Esophagus squamous epithelium (tissue), 5 donors: ENCODE measurements around the gene GEMIN7. TPM values are rescaled to one million over a fixed set of nuclear protein-coding genes. Genes with fewer than 3 reads are reported as not detected.

Experiments
- DNase-seq: peaks from one replicate; lab custom pipeline; 2025; lab: John Stamatoyannopoulos, UW
- H3K27ac ChIP-seq, 4 donors: fragments of 200-600 bp; sonication (generic); one replicate each; pipeline ENCODE4 v1.5.1; 2016 to 2019; ENCODE audit warnings: mild to moderate bottlenecking in 1 of 4
- H3K27me3 ChIP-seq, 4 donors: fragments of 200-600 bp; sonication (generic); 1 replicate in 3 of 4; 2 replicates in 1 of 4; pipeline versions ENCODE4 v1.5.1 to v1.6.0; 2017 to 2021; ENCODE audit warnings: antibody characterized with exemption in 1 of 4
- H3K36me3 ChIP-seq, 3 donors: fragments of 200-600 bp; sonication (generic); one replicate each; pipeline ENCODE4 v1.5.1; 2016 to 2019
- H3K4me1 ChIP-seq, 3 donors: fragments of 200-600 bp; sonication (generic); one replicate each; pipeline ENCODE4 v1.5.1; 2017 to 2019
- H3K4me3 ChIP-seq, 4 donors: fragments of 200-600 bp; sonication (generic); 1 replicate in 3 of 4; 2 replicates in 1 of 4; pipeline ENCODE4 v1.5.1; 2016 to 2019; ENCODE audit warnings: mild to moderate bottlenecking in 2 of 4, moderate library complexity in 1 of 4
- H3K9me3 ChIP-seq, 3 donors: fragments of 200-600 bp; sonication (generic); one replicate each; pipeline ENCODE4 v1.5.1; 2016 to 2019
- POLR2A ChIP-seq, 4 donors: fragments of 450-650 bp; IDR thresholded peaks; one replicate each; pipeline ENCODE4 v1.6.1; 2017; ENCODE audit warnings: antibody characterized with exemption in 4 of 4, mild to moderate bottlenecking in 4 of 4, moderate library complexity in 3 of 4
- WGBS, 2 donors: methylation state at CpG; one replicate each; pipeline ENCODE4 v1.1.5; 2018; 5-methylcytosine and 5-hydroxymethylcytosine counted together
- intact Hi-C: fragments of 100-400 bp; cut with DNase I; formaldehyde crosslinking; loops from one replicate; pipeline ENCODE4 v1.15.0; 2022
- total RNA-seq, 4 donors: library from RNA; depleted of rRNA; stranded (reverse); fragments of >200 nt; gene quantifications; one replicate each; pipeline ENCODE4 v1.1.0, GENCODE V29; 2016
- TF ChIP-seq, protein P1 (sequence below), 6 experiments: fragments of 450-650 bp in 4 of 6; fragments of 200-600 bp in 2 of 6; sonication (generic) in 2 of 6; IDR thresholded peaks; one replicate each; pipeline ENCODE4 v1.5.1; 2016 to 2019; ENCODE audit warnings: antibody characterized with exemption in 6 of 6, mild to moderate bottlenecking in 4 of 6, moderate library complexity in 4 of 6
- donor health status: DM: yes; HTN: yes; CAD: no.

GEMIN7 gene
- total RNA-seq, 4 donors from 2014 or later: 22.3 to 28.0 (median 25.4) TPM

DNA sequence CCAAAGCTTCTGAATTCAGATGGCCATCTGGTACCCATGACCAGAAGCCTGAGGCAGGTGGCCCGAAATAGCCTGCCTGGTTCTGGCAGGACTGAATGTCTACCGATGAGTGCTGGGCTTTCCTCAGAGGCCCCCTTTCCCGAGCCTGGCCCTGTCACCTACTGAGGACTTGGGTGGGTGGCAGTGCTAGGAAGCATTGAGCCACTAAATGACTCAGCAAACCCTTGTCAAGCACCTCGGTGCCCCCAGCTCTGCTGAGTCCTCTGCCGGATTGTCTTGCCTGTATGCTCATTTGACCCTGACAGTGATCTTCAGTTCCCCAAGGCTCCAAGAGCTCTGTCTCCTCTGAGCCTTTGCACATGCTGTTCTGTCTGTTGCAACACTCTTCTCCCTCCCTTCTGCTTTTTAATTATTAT lies 31.8 kb downstream of the GEMIN7 start:
- 70 to 72% methylated on average over 4 to 5 of the region's 5 CpGs for WGBS, 2 donors
- H3K9me3 ChIP-seq: no peaks in the 10 kb centered on the region
- no peak overlapping the region for H3K4me3 ChIP-seq
- H3K36me3 ChIP-seq: peaks cover 0 to 4% (median 0%) of the 10 kb centered on the region in 3 donors
- intact Hi-C loops: no loop called here
- peaks cover 0 to 42% (median 10%) of the 10 kb centered on the region in 3 donors for H3K4me1 ChIP-seq
- H3K27me3 ChIP-seq: no peaks in the 10 kb centered on the region
- no peak for TF ChIP-seq POLR2A (IDR thresholded peaks at IDR 0.05)
- TF ChIP-seq, protein P1, sequence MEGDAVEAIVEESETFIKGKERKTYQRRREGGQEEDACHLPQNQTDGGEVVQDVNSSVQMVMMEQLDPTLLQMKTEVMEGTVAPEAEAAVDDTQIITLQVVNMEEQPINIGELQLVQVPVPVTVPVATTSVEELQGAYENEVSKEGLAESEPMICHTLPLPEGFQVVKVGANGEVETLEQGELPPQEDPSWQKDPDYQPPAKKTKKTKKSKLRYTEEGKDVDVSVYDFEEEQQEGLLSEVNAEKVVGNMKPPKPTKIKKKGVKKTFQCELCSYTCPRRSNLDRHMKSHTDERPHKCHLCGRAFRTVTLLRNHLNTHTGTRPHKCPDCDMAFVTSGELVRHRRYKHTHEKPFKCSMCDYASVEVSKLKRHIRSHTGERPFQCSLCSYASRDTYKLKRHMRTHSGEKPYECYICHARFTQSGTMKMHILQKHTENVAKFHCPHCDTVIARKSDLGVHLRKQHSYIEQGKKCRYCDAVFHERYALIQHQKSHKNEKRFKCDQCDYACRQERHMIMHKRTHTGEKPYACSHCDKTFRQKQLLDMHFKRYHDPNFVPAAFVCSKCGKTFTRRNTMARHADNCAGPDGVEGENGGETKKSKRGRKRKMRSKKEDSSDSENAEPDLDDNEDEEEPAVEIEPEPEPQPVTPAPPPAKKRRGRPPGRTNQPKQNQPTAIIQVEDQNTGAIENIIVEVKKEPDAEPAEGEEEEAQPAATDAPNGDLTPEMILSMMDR (IDR thresholded peaks at IDR 0.05): no peak
- no peak for DNase-seq
- H3K27ac ChIP-seq: no peak overlapping the region

DNA sequence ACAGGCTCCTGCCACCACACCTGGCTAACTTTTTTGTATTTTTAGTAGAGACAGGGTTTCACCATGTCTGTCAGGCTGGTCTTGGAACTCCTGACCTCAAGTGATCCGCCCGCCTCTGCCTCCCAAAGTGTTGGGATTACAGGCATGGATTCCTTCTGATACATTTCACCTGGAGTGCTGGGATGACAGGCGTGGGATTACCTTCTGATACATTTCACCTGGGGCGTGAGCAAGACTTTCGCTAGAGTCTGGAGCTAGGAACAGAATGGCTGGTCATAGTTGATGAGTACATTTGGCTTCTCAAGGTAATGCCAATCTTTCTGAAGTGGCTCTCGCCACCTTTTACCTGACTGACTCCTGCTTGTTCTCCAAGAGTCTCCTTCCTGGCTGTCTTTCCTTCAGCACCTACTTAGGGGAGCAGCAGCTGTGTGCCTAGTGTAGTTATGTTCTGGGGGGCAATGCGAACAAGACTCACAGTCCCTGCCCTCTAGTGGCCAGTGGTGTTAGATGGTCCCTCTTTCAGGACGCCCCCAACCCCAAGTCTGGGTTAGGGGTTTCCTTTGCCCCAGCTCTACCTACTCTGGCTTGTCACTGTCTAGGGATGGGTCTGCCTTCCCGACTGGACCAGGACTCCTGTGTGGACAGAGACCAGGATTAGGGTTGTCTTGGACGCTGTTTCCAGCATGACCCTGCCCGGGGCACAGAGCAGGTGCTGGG lies 33.2 kb downstream of the GEMIN7 start:
- no peak overlapping the region for H3K27ac ChIP-seq
- peaks cover 0 to 4% (median 0%) of the 10 kb centered on the region in 3 donors for H3K36me3 ChIP-seq
- no peak overlapping the region for H3K4me3 ChIP-seq
- intact Hi-C loops: no loop called here
- H3K4me1 ChIP-seq: peaks cover 0 to 53% (median 13%) of the 10 kb centered on the region in 3 donors
- 89 to 93% methylated on average over 4 to 5 of the region's 11 CpGs for WGBS, 2 donors
- DNase-seq: no peak
- H3K9me3 ChIP-seq: no peaks in the 10 kb centered on the region
- TF ChIP-seq, protein P1 (IDR thresholded peaks at IDR 0.05): no peak
- no peak for TF ChIP-seq POLR2A (IDR thresholded peaks at IDR 0.05)
- H3K27me3 ChIP-seq: no peaks in the 10 kb centered on the region

DNA sequence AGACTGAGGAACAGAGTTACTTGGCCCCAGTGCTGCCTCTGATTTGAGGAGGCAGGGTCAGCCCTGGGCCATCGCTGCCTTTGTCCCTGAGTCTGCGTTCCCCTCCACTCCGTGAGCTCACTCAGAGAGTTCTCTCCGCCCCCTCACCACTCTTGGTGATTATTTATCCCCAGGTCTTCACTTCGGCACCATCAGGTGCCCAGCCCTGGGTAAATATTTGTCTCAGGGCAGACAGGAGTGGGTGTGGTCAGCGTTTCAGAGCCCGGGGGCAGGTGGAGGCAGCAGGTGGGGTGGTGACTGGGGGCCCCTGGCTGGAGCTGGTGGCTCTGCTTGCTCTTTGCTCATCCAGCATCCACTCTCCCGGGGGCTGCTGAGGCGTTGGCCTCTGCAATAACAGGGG lies 34.6 kb downstream of the GEMIN7 start:
- Histone ChIP-seq H3K4me3 (no peak overlapping the region), H3K36me3 (peaks cover 0 to 4% (median 0%) of the 10 kb centered on the region in 3 donors), H3K9me3 (no peaks in the 10 kb centered on the region), H3K4me1 (peaks cover 0 to 66% (median 14%) of the 10 kb centered on the region in 3 donors), H3K27ac (no peak overlapping the region), H3K27me3 (no peaks in the 10 kb centered on the region)
- no peak for DNase-seq
- TF ChIP-seq, protein P1 (IDR thresholded peaks at IDR 0.05): no peak
- no peak for TF ChIP-seq POLR2A (IDR thresholded peaks at IDR 0.05)
- intact Hi-C loops: no loop called here
- WGBS, 2 donors: 53 to 94% methylated on average over 3 to 7 of the region's 9 CpGs

DNA sequence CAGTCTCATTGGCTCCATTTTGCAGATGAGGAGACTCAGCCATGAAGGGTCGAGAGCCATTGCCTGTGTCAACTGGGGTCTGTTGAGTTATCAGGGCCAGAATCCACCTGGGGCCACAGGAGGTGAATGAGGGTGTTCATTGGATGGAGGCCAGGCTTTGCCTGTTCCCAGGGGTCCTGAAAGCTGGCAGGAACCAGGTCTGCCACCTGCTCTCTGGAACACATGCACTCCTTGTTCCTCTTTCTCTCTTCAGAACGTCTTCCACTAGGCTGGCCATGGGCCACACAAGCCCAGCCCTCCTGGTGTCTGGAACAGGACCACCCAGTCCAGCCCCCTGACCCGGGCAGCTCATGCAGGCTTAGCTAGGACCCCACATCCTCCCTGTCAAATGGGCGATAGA lies 35.1 kb downstream of the GEMIN7 start:
- H3K4me3 ChIP-seq: no peak overlapping the region
- no peaks in the 10 kb centered on the region for H3K9me3 ChIP-seq
- TF ChIP-seq, protein P1 (IDR thresholded peaks at IDR 0.05): no peak
- no peak for TF ChIP-seq POLR2A (IDR thresholded peaks at IDR 0.05)
- DNase-seq: no peak
- peaks cover 0 to 68% (median 14%) of the 10 kb centered on the region in 3 donors for H3K4me1 ChIP-seq
- 63% methylated on average over 1 of the region's 4 CpGs; no CpG with 5 or more reads in 1 of the 2 donors for WGBS, 2 donors
- intact Hi-C loops: no loop called here
- H3K27ac ChIP-seq: no peak overlapping the region
- no peaks in the 10 kb centered on the region for H3K27me3 ChIP-seq
- H3K36me3 ChIP-seq: peaks cover 0 to 4% (median 0%) of the 10 kb centered on the region in 3 donors

DNA sequence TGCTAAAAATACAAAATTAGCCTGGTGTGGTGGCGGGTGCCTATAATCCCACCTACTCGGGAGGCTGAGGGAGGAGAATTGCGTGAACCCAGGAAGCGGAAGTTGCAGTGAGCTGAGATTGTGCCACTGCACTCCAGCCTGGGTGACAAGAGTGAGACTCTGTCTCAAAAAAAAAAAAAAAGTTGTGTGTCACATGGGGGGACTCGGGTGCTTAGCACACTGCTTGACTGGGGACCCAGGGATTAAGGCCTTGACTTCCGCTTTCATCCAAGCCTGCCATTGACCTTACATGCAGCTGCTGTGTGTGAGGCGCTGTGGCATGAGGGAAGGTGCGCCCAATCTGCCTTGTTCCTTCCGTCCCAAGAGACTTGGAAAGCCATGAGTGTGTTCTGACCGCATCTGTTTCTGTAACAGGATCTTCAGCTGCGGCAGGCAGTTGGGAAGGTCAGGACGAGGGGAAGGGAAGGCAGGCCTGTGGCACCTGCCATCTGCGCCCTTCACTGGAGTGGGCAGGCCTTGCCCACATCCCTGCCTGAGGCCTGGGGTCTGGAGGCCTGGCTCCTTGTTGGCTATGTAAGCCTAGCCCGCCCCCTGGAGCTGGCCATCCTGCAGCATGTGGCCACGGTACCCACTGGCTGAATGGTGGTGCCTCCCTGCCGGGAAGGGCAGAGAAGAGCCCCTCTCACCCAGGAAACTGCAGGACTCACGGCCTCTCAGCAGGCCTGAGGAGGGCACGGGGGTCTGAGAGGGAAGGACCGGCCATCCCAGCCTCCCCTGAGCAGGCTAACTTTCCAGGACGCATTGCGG lies 37.0 kb downstream of the GEMIN7 start:
- Histone ChIP-seq H3K27ac (no peak overlapping the region), H3K36me3 (no peaks in the 10 kb centered on the region), H3K27me3 (no peaks in the 10 kb centered on the region), H3K9me3 (no peaks in the 10 kb centered on the region), H3K4me3 (no peak overlapping the region), H3K4me1 (peaks cover 0 to 79% (median 14%) of the 10 kb centered on the region in 3 donors)
- DNase-seq: no peak
- intact Hi-C loops: no loop called here
- 81 to 91% methylated on average over 7 to 8 of the region's 21 CpGs for WGBS, 2 donors
- TF ChIP-seq, protein P1 (IDR thresholded peaks at IDR 0.05): no peak
- no peak for TF ChIP-seq POLR2A (IDR thresholded peaks at IDR 0.05)
